MM.1S (cell line): Measurements from ENCODE around the gene PPP1R12B.
"Not testable (repeated sequence)": the region's sequence is repeated elsewhere in the genome, so short reads cannot be mapped to it uniquely, and the experiment has no call there.

Source experiments
- DNase-seq: peaks from one replicate; pipeline ENCODE4 v3.0.0-alpha.2; 2015
- H2AFZ ChIP-seq: fragments of 300-600 bp; sonication (generic); 2 replicates; pipeline ENCODE4 v1.6.0; 2016; ENCODE audit warnings: antibody characterized with exemption, low read length
- H3F3A ChIP-seq: fragments of 300-600 bp; sonication (generic); 2 replicates; pipeline ENCODE4 v1.6.1; 2016; ENCODE audit warnings: mild to moderate bottlenecking, antibody characterized with exemption, low read length, moderate library complexity, mixed read lengths; ENCODE audit not compliant: insufficient read depth
- H3K27ac ChIP-seq: fragments of 300-600 bp; sonication (generic); 2 replicates; pipeline ENCODE4 v1.5.1; 2016; ENCODE audit warnings: mild to moderate bottlenecking, low read length
- H3K27me3 ChIP-seq: fragments of 300-600 bp; sonication (generic); replicated peaks from 2 replicates; pipeline ENCODE4 v1.6.0; 2016; ENCODE audit warnings: low read length; ENCODE audit not compliant: insufficient read depth
- H3K36me3 ChIP-seq: fragments of 300-600 bp; sonication (generic); replicated peaks from 2 replicates; pipeline ENCODE4 v1.6.1; 2016; ENCODE audit warnings: mild to moderate bottlenecking, low read length, mixed read lengths; ENCODE audit not compliant: insufficient read depth
- H3K4me1 ChIP-seq: fragments of 300-600 bp; sonication (generic); 2 replicates; pipeline ENCODE4 v1.6.1; 2016; ENCODE audit warnings: low read length, mixed read lengths
- H3K4me2 ChIP-seq: fragments of 300-600 bp; sonication (generic); 2 replicates; pipeline ENCODE4 v1.6.0; 2016; ENCODE audit warnings: low read depth, low read length
- H3K4me3 ChIP-seq: fragments of 300-600 bp; sonication (generic); 2 replicates; pipeline ENCODE4 v1.5.1; 2016; ENCODE audit warnings: low read length, mixed read lengths
- H3K79me2 ChIP-seq: fragments of 300-600 bp; sonication (generic); 2 replicates; pipeline ENCODE4 v1.6.1; 2016; ENCODE audit warnings: mixed run types, low read length, mixed read lengths
- H3K9ac ChIP-seq: fragments of 300-600 bp; sonication (generic); 2 replicates; pipeline ENCODE4 v1.6.1; 2016; ENCODE audit warnings: low read length, mixed read lengths
- H3K9me2 ChIP-seq: fragments of 300-600 bp; sonication (generic); replicated peaks from 2 replicates; pipeline ENCODE4 v1.6.1; 2016; ENCODE audit warnings: mild to moderate bottlenecking, low read length, mixed read lengths; ENCODE audit not compliant: insufficient read depth
- H3K9me3 ChIP-seq: fragments of 300-600 bp; sonication (generic); replicated peaks from 2 replicates; pipeline ENCODE4 v1.6.1; 2016; ENCODE audit warnings: mild to moderate bottlenecking, low read length, mixed read lengths; ENCODE audit not compliant: insufficient read depth
- H4K20me1 ChIP-seq: fragments of 300-600 bp; sonication (generic); 2 replicates; pipeline ENCODE4 v1.6.1; 2016; ENCODE audit warnings: mild to moderate bottlenecking, low read length, moderate library complexity, mixed read lengths; ENCODE audit not compliant: insufficient read depth
- CTCF ChIP-seq: fragments of 300-600 bp; sonication (generic); IDR thresholded peaks from 2 replicates; pipeline ENCODE4 v1.5.1; 2016; ENCODE audit warnings: antibody characterized with exemption, low read length, mixed read lengths
- EZH2 ChIP-seq: fragments of 300-600 bp; sonication (generic); optimal IDR thresholded peaks from 2 replicates; pipeline ENCODE3; 2017; ENCODE audit warnings: low read depth, mild to moderate bottlenecking, antibody characterized with exemption, low read length, mixed read lengths
- EZH2phosphoT487 ChIP-seq: fragments of 300-600 bp; sonication (generic); IDR thresholded peaks from 2 replicates; pipeline ENCODE4 v1.6.1; 2018; ENCODE audit warnings: antibody characterized with exemption, low read length

The PPP1R12B gene

GRCh38 chr1:202459470-202460142 is 111.1 kb downstream of the PPP1R12B start:
- H3K27me3 ChIP-seq, DNase-seq, H3K79me2 ChIP-seq, H3K4me3 ChIP-seq, H3K36me3 ChIP-seq, H3K9me3 ChIP-seq, H3K9ac ChIP-seq, H4K20me1 ChIP-seq, H3K9me2 ChIP-seq, H3K27ac ChIP-seq, H2AFZ ChIP-seq, H3K4me2 ChIP-seq: not testable (repeated sequence)
- H3F3A ChIP-seq, result peaks cover 18% of the 10 kb centered on the region
- peaks cover 35% of the 10 kb centered on the region for H3K4me1 ChIP-seq

- not testable (repeated sequence) for H3K9ac ChIP-seq, H3K9me3 ChIP-seq, H3K4me2 ChIP-seq, H3K79me2 ChIP-seq, H3K27ac ChIP-seq, H3K9me2 ChIP-seq, H3K4me3 ChIP-seq, H3K27me3 ChIP-seq, H2AFZ ChIP-seq, H3K36me3 ChIP-seq, H4K20me1 ChIP-seq, DNase-seq
- peaks cover 35% of the 10 kb centered on the region for H3K4me1 ChIP-seq
- H3F3A ChIP-seq, result peaks cover 18% of the 10 kb centered on the region
These were observed 111.6 kb downstream of the PPP1R12B start for GRCh38 chr1:202460143-202460495.

GRCh38 chr1:202462342-202463076 is 114.0 kb downstream of the PPP1R12B start:
- Histone ChIP-seq H3K9ac (no peak overlapping the region), H3K27me3 (no peaks in the 10 kb centered on the region), H3K4me3 (no peak overlapping the region), H3K27ac (no peak overlapping the region), H3K4me1 (peaks cover 16% of the 10 kb centered on the region), H3K9me2 (no peaks in the 10 kb centered on the region), H3K4me2 (no peak overlapping the region), H3K79me2 (no peaks in the 10 kb centered on the region), H4K20me1 (no peaks in the 10 kb centered on the region), H3F3A (0 out of 2 replicates have a peak, but pooled peaks cover 7% of the 10 kb centered on the region), H2AFZ (no peak overlapping the region), H3K9me3 (no peaks in the 10 kb centered on the region), H3K36me3 (no peaks in the 10 kb centered on the region)
- DNase-seq, result peak; percentile 2
- TF ChIP-seq EZH2 (no peak), CTCF (no peak), EZH2phosphoT487 (no peak)

GRCh38 chr1:202464153-202464742 is 115.7 kb downstream of the PPP1R12B start:
- H3K4me3 ChIP-seq, H3K9ac ChIP-seq, H3K27me3 ChIP-seq, H3K4me2 ChIP-seq, H4K20me1 ChIP-seq, H3K79me2 ChIP-seq, H2AFZ ChIP-seq, H3K9me3 ChIP-seq, H3K27ac ChIP-seq, H3F3A ChIP-seq, H3K36me3 ChIP-seq, H3K9me2 ChIP-seq: not testable (repeated sequence)
- peak; percentile 60 for TF ChIP-seq CTCF
- DNase-seq, result peak; percentile 74
- peaks cover 17% of the 10 kb centered on the region for H3K4me1 ChIP-seq

- H3F3A ChIP-seq, H2AFZ ChIP-seq, H4K20me1 ChIP-seq, H3K27me3 ChIP-seq, H3K79me2 ChIP-seq, H3K4me2 ChIP-seq, H3K27ac ChIP-seq, H3K4me3 ChIP-seq, H3K9ac ChIP-seq, H3K9me3 ChIP-seq, H3K36me3 ChIP-seq, H3K9me2 ChIP-seq, H3K4me1 ChIP-seq, DNase-seq: not testable (repeated sequence)
These were observed 117.3 kb downstream of the PPP1R12B start for GRCh38 chr1:202465644-202466270.

- not testable (repeated sequence) for H4K20me1 ChIP-seq, H3K27me3 ChIP-seq, H3K9me3 ChIP-seq, H3K79me2 ChIP-seq, H3K27ac ChIP-seq, H3K4me2 ChIP-seq, DNase-seq, H3K36me3 ChIP-seq, H3F3A ChIP-seq, H3K4me1 ChIP-seq, H3K9ac ChIP-seq, H3K4me3 ChIP-seq, H3K9me2 ChIP-seq, H2AFZ ChIP-seq
These were observed 117.8 kb downstream of the PPP1R12B start for GRCh38 chr1:202466339-202466738.
